Psoas muscle (tissue), 8 donors: ENCODE results near the gene KIRREL3. TPM values are rescaled to one million over a fixed set of nuclear protein-coding genes. Genes with fewer than 3 reads are reported as not detected.

Experiments
- ATAC-seq, 4 donors: fragments of 200-7000 bp; cut with Tn5 transposase; one replicate each; pipeline ENCODE4 v1.9.1; 2020; ENCODE audit warnings: moderate library complexity in 3 of 4, mild to moderate bottlenecking in 2 of 4
- DNase-seq, 2 donors: peaks; one replicate each; pipeline ENCODE4 v3.0.0-alpha.2; 2020
- H3K27ac ChIP-seq: fragments of 200-600 bp; one replicate; pipeline ENCODE4 v1.8.0; 2022
- H3K27me3 ChIP-seq, 3 donors: fragments of 200-600 bp in 1 of 3; one replicate each; pipeline versions ENCODE4 v1.6.1 to v1.8.0; 2013 to 2022; ENCODE audit warnings: low read length in 2 of 3, mild to moderate bottlenecking in 2 of 3, moderate library complexity in 1 of 3; ENCODE audit not compliant: insufficient read depth in 3 of 3
- H3K36me3 ChIP-seq, 2 donors: fragments of 200-600 bp in 1 of 2; one replicate each; pipeline versions ENCODE4 v1.6.1 to v1.8.0; 2013 to 2022; ENCODE audit warnings: low read depth in 1 of 2, mild to moderate bottlenecking in 1 of 2, moderate library complexity in 1 of 2; ENCODE audit not compliant: insufficient read depth in 1 of 2
- H3K4me1 ChIP-seq: fragments of 200-600 bp; one replicate; pipeline ENCODE4 v1.8.0; 2022
- H3K4me3 ChIP-seq: fragments of 200-600 bp; one replicate; pipeline ENCODE4 v1.8.0; 2022; ENCODE audit warnings: mild to moderate bottlenecking
- H3K9me3 ChIP-seq: fragments of 200-600 bp; one replicate; pipeline ENCODE4 v1.8.0; 2022
- CTCF ChIP-seq: fragments of 200-600 bp; IDR thresholded peaks from one replicate; pipeline ENCODE4 v1.8.0; 2022; ENCODE audit warnings: antibody characterized with exemption
- WGBS, 3 donors: extraction: QIAGEN DNeasy Blood & Tissue Kit; methylation state at CpG; one replicate each; pipeline versions ENCODE4 v1.1.6 to v1.1.7; 2013; 5-methylcytosine and 5-hydroxymethylcytosine counted together
- intact Hi-C, 2 donors: fragments of 100-400 bp; cut with DNase I; formaldehyde crosslinking; loops; one replicate each; pipeline versions ENCODE4 v1.11.0 to v1.14.2; 2022
- polyA plus RNA-seq, 3 donors: library from polyadenylated mRNA; stranded (reverse); fragments of 200-250 nt; gene quantifications; one replicate each; pipeline ENCODE4 v1.2.3, GENCODE V29; 2013
- total RNA-seq, 4 donors: library from RNA; stranded (reverse); fragmentation: NEBNext Ultra II Directional in 2 of 4; extraction: Animal tissue kit (Norgen Biotek cat#: 25700) in 2 of 4; gene quantifications; one replicate each; pipeline versions ENCODE4 v1.2.1 to v1.2.4, GENCODE V29; 2021 to 2023
- donor health status: healthy with polysubstance abuse.
- donor health status: DM: no; HTN: no; CAD: no; lungs with moderate emphysema.
- donor health status: Bipolar disorder and iron deficiency.
- donor health status: healthy.
- donor health status: DM: yes; HTN: yes; CAD: no.
- donor health status: DM: no; HTN: no; CAD: no.
- donor health status: DM: no; HTN: no; CAD: no.
- donor health status: DM: yes; HTN: yes; CAD: no.

KIRREL3 gene
- total and polyA plus RNA-seq, 7 donors: 0.04 TPM; not detected in 6

- Histone ChIP-seq H3K27ac (no peak overlapping the region), H3K9me3 (no peaks in the 10 kb centered on the region), H3K4me3 (no peak overlapping the region), H3K4me1 (no peaks in the 10 kb centered on the region), H3K27me3 (peaks cover 0 to 4% (median 0%) of the 10 kb centered on the region in 3 donors), H3K36me3 (no peaks in the 10 kb centered on the region)
- intact Hi-C loops: no loop called here
- TF ChIP-seq CTCF: no peak
- 73 to 75% (median 75%) methylated on average over 8 of the region's 8 CpGs for WGBS, 3 donors
- no peak for ATAC-seq
- no peak for DNase-seq
Measured at GRCh38 chr11:126611438-126611837, 389.1 kb downstream of the KIRREL3 start.

- WGBS, 3 donors: 59 to 88% (median 62%) methylated on average over 1 of the region's 1 CpG
- TF ChIP-seq CTCF: no peak
- no peaks in the 10 kb centered on the region for H3K4me1 ChIP-seq
- H3K27me3 ChIP-seq: peaks cover 0 to 4% (median 0%) of the 10 kb centered on the region in 3 donors
- no peak overlapping the region for H3K4me3 ChIP-seq
- intact Hi-C loops: loop anchor here (5.0 to 10.0 kb wide), 2 partner anchors 364 to 386 kb away; no protein-coding TSS in a partner anchor
- ATAC-seq (no peak), DNase-seq (no peak)
- no peaks in the 10 kb centered on the region for H3K36me3 ChIP-seq
- H3K9me3 ChIP-seq: no peaks in the 10 kb centered on the region
- H3K27ac ChIP-seq: no peak overlapping the region
Measured at GRCh38 chr11:126608658-126609057, 391.9 kb downstream of the KIRREL3 start.

- no peak for TF ChIP-seq CTCF
- intact Hi-C loops: loop anchor here (2.0 to 10.0 kb wide), 3 partner anchors 364 to 387 kb away; no protein-coding TSS in a partner anchor
- Histone ChIP-seq H3K27me3 (peaks cover 0 to 4% (median 0%) of the 10 kb centered on the region in 3 donors), H3K27ac (no peak overlapping the region), H3K36me3 (no peaks in the 10 kb centered on the region), H3K9me3 (no peaks in the 10 kb centered on the region), H3K4me3 (no peak overlapping the region), H3K4me1 (no peaks in the 10 kb centered on the region)
- DNase-seq (no peak), ATAC-seq (no peak)
- 50 to 58% (median 56%) methylated on average over 19 of the region's 19 CpGs for WGBS, 3 donors
Measured at GRCh38 chr11:126607776-126608541, 392.6 kb downstream of the KIRREL3 start.

GRCh38 chr11:126607374-126607773 lies 393.2 kb downstream of the KIRREL3 start:
- H3K9me3 ChIP-seq: no peaks in the 10 kb centered on the region
- H3K4me1 ChIP-seq: no peaks in the 10 kb centered on the region
- no peaks in the 10 kb centered on the region for H3K36me3 ChIP-seq
- ATAC-seq: peak; percentile 58 to 70 (median 66)
- intact Hi-C loops: loop anchor here (2.0 to 10.0 kb wide), 3 partner anchors 365 to 387 kb away; no protein-coding TSS in a partner anchor
- 11 to 17% (median 13%) methylated on average over 8 of the region's 8 CpGs for WGBS, 3 donors
- H3K27me3 ChIP-seq: peaks cover 0 to 4% (median 0%) of the 10 kb centered on the region in 3 donors
- DNase-seq: peak in 1 of 2 donors; percentile 38
- TF ChIP-seq CTCF: peak; percentile 64
- H3K4me3 ChIP-seq: no peak overlapping the region
- H3K27ac ChIP-seq: no peak overlapping the region
